ENCODE results near the gene ZFYVE28.

DNA sequence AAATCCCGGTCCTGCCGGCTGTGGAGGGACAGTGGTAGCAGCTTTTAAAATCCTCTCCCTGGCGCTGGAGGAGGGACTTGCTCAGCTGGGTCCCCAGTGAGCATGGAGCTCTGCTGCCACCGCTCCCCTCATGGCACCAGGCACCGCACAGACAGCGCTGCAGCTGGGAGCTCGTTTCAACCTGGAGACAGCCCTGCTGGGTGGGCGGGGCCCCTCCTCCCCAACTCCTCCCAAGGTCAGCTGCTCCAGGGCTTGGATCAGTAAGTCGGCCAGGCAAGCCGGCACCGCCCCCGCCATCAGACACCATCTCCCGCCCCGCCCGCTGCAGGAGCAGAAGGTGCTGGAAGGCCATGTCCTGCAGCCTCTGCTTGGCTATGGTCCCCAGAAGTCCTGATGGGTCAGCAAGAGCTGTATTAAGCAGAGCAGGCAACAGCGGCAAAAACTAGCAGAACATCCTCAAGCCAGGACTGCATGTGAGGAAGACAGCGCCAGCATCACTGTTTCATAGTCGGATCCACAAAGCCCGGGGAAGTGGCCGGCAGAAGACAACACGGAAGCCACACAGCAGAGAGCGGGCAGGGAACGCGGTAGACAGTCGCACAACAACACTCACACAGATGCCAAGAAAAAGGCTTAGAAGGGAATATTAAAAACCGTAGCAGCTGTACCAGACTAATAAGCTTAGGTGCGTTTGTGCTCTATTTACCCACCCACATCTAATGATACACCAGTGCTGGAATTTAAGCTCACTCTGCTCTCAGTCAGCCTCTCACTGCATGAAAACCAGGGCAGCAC lies 16.2 kb downstream of the ZFYVE28 start:
- TF ChIP-seq, protein P1, sequence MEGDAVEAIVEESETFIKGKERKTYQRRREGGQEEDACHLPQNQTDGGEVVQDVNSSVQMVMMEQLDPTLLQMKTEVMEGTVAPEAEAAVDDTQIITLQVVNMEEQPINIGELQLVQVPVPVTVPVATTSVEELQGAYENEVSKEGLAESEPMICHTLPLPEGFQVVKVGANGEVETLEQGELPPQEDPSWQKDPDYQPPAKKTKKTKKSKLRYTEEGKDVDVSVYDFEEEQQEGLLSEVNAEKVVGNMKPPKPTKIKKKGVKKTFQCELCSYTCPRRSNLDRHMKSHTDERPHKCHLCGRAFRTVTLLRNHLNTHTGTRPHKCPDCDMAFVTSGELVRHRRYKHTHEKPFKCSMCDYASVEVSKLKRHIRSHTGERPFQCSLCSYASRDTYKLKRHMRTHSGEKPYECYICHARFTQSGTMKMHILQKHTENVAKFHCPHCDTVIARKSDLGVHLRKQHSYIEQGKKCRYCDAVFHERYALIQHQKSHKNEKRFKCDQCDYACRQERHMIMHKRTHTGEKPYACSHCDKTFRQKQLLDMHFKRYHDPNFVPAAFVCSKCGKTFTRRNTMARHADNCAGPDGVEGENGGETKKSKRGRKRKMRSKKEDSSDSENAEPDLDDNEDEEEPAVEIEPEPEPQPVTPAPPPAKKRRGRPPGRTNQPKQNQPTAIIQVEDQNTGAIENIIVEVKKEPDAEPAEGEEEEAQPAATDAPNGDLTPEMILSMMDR (IDR thresholded peaks at IDR 0.05) = no peak
- TF ChIP-seq EZH2 (IDR thresholded peaks at IDR 0.05) = no peak
